Measurements from ENCODE around the gene HCN3. TPM values are rescaled to one million over a fixed set of nuclear protein-coding genes. Genes with fewer than 3 reads are reported as not detected.

HCN3 gene
- total RNA-seq, 4 donors from 2014 or later, result 0.18 to 1.5 (median 1.1) TPM

DNA sequence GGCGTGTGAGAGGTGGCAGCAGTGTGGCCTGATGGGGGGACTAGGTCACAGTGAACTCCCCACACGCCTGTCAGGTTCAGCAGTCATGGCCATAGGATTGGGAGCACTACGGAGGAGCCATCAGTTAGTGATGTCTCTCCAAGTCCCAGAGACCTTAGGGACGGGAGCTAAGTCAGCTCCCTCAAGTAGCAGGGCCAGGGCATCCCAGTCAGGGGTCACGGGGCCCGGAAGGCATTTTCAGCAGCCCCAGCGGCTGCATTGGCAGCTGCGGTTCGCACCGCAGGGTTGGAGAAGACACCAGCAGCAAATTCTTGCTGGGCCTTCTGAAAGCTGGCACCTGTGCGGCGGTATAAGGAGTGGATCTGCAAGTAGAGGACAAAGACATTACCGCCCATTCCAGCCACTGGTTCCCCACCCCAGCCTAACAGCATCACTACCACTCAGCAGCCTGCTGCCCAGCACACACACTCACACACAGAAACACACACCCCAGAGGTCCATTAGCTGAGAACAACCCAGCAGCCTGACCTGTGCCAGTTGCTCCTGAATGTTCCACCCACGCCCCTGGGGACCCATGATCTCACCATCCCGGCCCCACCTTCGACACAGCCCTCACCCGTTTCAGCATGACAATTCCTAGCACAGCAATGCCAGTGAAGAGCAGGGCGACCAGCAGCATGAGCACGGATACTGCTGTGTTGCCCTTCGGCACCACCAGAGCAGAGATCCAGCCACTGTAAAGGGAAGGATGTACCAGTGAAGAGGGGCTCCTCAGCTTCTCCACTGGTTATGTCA is 21.0 kb upstream of the HCN3 start:
- no peak for TF ChIP-seq CTCF (IDR thresholded peaks at IDR 0.05 in 4 of 5, conservative IDR thresholded peaks at IDR 0.05 in 1 of 5)
- no peak for TF ChIP-seq POLR2A (IDR thresholded peaks at IDR 0.05)
- H3K9me3 ChIP-seq, result no peaks in the 10 kb centered on the region
- peak overlapping the region; percentile 78 to 92 (median 90) for H3K4me3 ChIP-seq
- peak overlapping the region; percentile 91 to 95 (median 92) for H3K27ac ChIP-seq
- H3K4me1 ChIP-seq, result peaks cover 19 to 31% of the 10 kb centered on the region in 2 donors
- in situ Hi-C loops (cut with MboI; ENCODE audit: low sequenced_read_pairs in 4 of 4), result loop anchor here in 1 of 4 donors (10.0 kb wide), 1 partner anchor 59 kb away; no protein-coding TSS in a partner anchor
- ATAC-seq (no peak), DNase-seq (peak in 1 of 2 donors; percentile 32)
- H3K27me3 ChIP-seq, result no peaks in the 10 kb centered on the region
- H3K36me3 ChIP-seq, result peaks cover 0 to 28% of the 10 kb centered on the region in 2 donors
- intact Hi-C loops (cut with DNase I; ENCODE audit: low total_unique reads), result no loop called here

DNA sequence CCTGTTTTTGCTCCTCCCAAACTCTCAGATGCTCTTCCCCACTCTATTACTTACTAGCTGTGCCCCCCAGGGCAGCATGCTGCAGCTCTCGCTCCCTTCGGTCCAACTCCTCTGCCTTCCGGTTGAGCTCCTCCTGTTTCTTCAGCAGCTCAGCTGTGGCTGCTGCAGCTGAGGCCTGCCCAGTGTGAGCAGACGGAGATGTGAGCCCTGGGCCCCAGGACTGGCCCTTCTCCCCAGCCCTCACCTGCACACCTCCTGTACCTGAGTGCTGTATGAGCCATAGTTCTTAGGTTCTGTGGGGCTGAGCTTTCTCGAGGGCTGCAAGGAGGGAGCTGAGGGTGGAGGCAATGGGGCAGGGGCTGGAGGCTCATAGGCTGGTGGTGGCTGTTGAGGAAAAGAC is 17.0 kb upstream of the HCN3 start:
- intact Hi-C loops (cut with DNase I; ENCODE audit: low total_unique reads) (no loop called here), in situ Hi-C loops (cut with MboI; ENCODE audit: low sequenced_read_pairs in 4 of 4) (loop anchor here in 1 of 4 donors (10.0 kb wide), 1 partner anchor 55 kb away; no protein-coding TSS in a partner anchor)
- H3K9me3 ChIP-seq, result no peaks in the 10 kb centered on the region
- H3K36me3 ChIP-seq, result peaks cover 0 to 52% of the 10 kb centered on the region in 2 donors
- no peak for TF ChIP-seq POLR2A (IDR thresholded peaks at IDR 0.05)
- TF ChIP-seq CTCF (IDR thresholded peaks at IDR 0.05 in 4 of 5, conservative IDR thresholded peaks at IDR 0.05 in 1 of 5), result no peak
- H3K27me3 ChIP-seq, result no peaks in the 10 kb centered on the region
- DNase-seq (no peak), ATAC-seq (no peak)
- H3K27ac ChIP-seq, result no peak overlapping the region
- H3K4me3 ChIP-seq, result no peak overlapping the region
- peaks cover 20 to 26% of the 10 kb centered on the region in 2 donors for H3K4me1 ChIP-seq

- peaks cover 0 to 64% of the 10 kb centered on the region in 2 donors for H3K36me3 ChIP-seq
- intact Hi-C loops (cut with DNase I; ENCODE audit: low total_unique reads) (no loop called here), in situ Hi-C loops (cut with MboI; ENCODE audit: low sequenced_read_pairs in 4 of 4) (loop anchor here in 1 of 4 donors (10.0 kb wide), 1 partner anchor 53 kb away; no protein-coding TSS in a partner anchor)
- no peak for TF ChIP-seq CTCF (IDR thresholded peaks at IDR 0.05 in 4 of 5, conservative IDR thresholded peaks at IDR 0.05 in 1 of 5)
- no peak for TF ChIP-seq POLR2A (IDR thresholded peaks at IDR 0.05)
- H3K27me3 ChIP-seq, result no peaks in the 10 kb centered on the region
- H3K9me3 ChIP-seq, result no peaks in the 10 kb centered on the region
- H3K4me1 ChIP-seq, result peaks cover 14 to 20% of the 10 kb centered on the region in 2 donors
- H3K4me3 ChIP-seq, result peak overlapping the region; percentile 71 to 86 (median 76)
- H3K27ac ChIP-seq, result peak overlapping the region; percentile 79 to 90 (median 88)
- no peak for DNase-seq
- peak in 1 of 2 donors; percentile 6 for ATAC-seq
Measured at GRCh38 chr1:155261493-155261851, 15.8 kb upstream of the HCN3 start.

DNA sequence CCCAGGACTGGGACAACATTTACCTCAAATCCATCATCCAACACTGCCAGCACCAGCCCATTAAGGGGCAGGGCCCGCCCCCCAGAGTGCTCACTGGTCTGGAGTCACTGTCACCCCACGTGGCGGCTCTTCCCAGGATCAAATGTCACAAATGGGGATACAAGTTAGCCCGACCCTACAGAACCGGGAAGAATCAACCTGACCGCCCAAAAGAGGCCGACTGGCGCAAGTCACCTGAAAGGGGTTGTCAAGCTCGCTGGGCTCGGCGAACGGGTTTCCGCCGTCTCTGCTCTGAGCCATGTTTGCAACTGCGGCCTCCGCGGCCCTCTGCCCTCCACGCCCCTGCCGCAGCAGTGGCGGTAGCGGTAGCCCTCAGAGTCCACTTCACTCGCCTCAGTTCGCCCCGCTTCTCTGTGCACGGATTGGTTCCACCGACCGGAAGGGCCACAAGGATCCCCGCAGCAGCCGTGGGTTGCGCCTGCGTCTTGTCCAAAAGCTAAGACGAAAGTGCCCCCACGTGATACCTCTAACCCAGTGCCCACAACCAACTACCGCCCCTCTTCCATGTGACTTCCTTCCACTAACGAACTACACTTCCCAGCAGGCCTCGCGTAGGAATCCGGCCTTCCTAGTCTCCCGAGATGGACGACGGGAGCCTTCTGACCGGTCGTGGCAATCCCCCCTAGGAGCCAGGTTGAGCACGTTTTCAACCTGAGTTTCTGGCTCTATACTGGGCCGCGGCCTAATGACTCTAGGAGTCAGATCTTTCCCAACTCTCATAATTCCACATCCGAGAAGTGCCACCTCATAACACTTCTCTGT is 15.2 kb upstream of the HCN3 start, which contains the start of gene SCAMP3:
Gene SCAMP3, minus strand, starts transcription at position 509 of the 822 bp plus-strand sequence. Its CDS starts 209 bp downstream, at position 300.
- H3K36me3 ChIP-seq, result peaks cover 0 to 69% of the 10 kb centered on the region in 2 donors
- in situ Hi-C loops (cut with MboI; ENCODE audit: low sequenced_read_pairs in 4 of 4) (loop anchor here in 1 of 4 donors (10.0 kb wide), 1 partner anchor 53 kb away; no protein-coding TSS in a partner anchor), intact Hi-C loops (cut with DNase I; ENCODE audit: low total_unique reads) (loop anchor here (1.0 kb wide), 2 partner anchors 11 to 46 kb away; partner anchors contain the start of genes CLK2 and FDPS)
- ATAC-seq, result peak; percentile 100
- H3K27ac ChIP-seq, result peak within 1 kb of the TSS; percentile 79 to 90 (median 88)
- no peak for TF ChIP-seq CTCF (IDR thresholded peaks at IDR 0.05 in 4 of 5, conservative IDR thresholded peaks at IDR 0.05 in 1 of 5)
- peak; percentile 67 to 83 for TF ChIP-seq POLR2A (IDR thresholded peaks at IDR 0.05)
- no peaks in the 10 kb centered on the region for H3K9me3 ChIP-seq
- peak; percentile 98 to 99 for DNase-seq
- peaks cover 20 to 26% of the 10 kb centered on the region in 2 donors for H3K4me1 ChIP-seq
- H3K4me3 ChIP-seq, result peak within 1 kb of the TSS; percentile 71 to 86 (median 76)
- H3K27me3 ChIP-seq, result no peaks in the 10 kb centered on the region
